ENCODE results near the gene PPM1E.

GRCh38 chr17:58758890-58759289 is 3.2 kb downstream of the PPM1E start:
- TF ChIP-seq EZH2 (IDR thresholded peaks at IDR 0.05; ENCODE audit: low read length) (peak; percentile 47), CTCF (optimal IDR thresholded peaks at IDR 0.05 in 1 of 3, IDR thresholded peaks at IDR 0.05 in 1 of 3, conservative IDR thresholded peaks at IDR 0.05 in 1 of 3; ENCODE audit: extremely low read depth in 1 of 3, insufficient read depth in 2 of 3, low read length in 3 of 3) (no peak)

All from keratinocyte (primary cell).